ENCODE results near the gene TRPT1. TPM values are rescaled to one million over a fixed set of nuclear protein-coding genes. Genes with fewer than 3 reads are reported as not detected.

The TRPT1 gene, protein sequence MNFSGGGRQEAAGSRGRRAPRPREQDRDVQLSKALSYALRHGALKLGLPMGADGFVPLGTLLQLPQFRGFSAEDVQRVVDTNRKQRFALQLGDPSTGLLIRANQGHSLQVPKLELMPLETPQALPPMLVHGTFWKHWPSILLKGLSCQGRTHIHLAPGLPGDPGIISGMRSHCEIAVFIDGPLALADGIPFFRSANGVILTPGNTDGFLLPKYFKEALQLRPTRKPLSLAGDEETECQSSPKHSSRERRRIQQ
- total RNA-seq (2012; rRNA removed) (43.0 and 81.9 TPM in 2 replicates), polyA plus RNA-seq (2012; rRNA removed) (63.2 and 64.2 TPM in 2 replicates), Bru-seq, nascent RNA (percentile 57 among the genes with signal in this experiment), BruChase-seq, experiment 1, labeled RNA remaining after a 6-hour chase (percentile 64 among the genes with signal in this experiment), BruChase-seq, experiment 2, labeled RNA remaining after a 2-hour chase (percentile 51 among the genes with signal in this experiment)
- polyA plus RNA-seq (2012; cell fraction: cytosol; rRNA removed), result 47.6 and 95.6 TPM in 2 replicates
- 119 and 279 TPM in 2 replicates for polyA plus RNA-seq (2012; cell fraction: nucleus; rRNA removed; ENCODE audit: low replicate concordance)
- long read RNA-seq, transcript TRPT1-203 (7 exons, 865 nt), result major isoform, 5 of 28 reads
- long read RNA-seq, partial matches to known transcripts, result 2 of 28 reads
- long read RNA-seq, other reads (novel, unspliced or antisense), result 18 of 28 reads

DNA sequence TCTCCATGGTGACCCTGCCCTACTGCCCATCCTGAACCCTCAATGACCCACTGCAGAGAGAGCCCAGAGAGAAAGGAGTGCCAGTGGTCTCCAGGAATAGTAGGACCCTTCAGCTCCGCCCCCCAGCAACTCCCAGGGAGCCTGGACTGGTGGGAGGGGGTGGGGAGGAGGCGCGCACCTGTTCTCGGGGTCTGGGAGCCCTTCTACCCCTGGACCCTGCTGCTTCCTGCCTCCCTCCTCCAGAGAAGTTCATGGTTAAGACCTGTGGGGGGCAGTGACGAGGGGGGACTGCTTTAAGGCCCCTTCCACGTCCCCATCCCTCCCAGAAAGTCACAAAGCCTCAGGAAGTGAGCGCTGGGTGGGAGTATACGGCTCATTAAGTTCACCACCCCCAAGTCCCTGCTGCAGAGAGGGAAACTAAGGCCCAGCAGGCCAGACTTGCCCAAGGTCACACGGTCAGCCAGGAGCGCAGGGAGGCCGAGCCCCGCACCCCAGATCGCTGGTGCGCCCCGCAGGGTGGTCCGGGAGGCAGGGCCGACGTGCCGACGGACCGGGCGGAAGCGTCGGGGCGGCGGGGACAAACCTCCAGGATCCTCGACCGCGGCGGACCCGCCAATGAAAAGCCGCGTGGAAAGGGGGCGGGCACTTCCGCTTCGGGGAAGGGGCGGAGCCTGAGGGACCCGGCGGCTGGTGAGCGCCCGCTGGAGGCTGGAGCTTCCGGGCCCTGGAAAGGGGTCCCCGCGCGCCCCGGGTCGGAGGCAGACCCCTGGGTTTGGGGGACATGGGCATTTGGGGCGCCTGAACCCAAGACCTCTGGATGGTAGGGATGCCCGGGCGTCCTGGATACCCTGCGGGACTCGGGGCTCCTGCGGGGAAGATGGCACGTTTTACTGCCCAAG, at the start of gene TRPT1, which contains the start of gene NUDT22:
TSS of gene TRPT1 (minus strand) at position 579 of the 899 bp plus-strand sequence. CDS start at position 253, 326 bp downstream.
TSS of gene NUDT22 (plus strand) at position 667 of the 899 bp plus-strand sequence. CDS start 379 bp downstream, outside the sequence.
- peak within 1 kb of the TSS; percentile 83 for H3K56ac ChIP-seq (ENCODE audit: extremely low read depth, insufficient read depth, low read length)
- H3K27ac ChIP-seq (ENCODE audit: insufficient read depth, low read length), result peak within 1 kb of the TSS; percentile 85
- peak within 1 kb of the TSS; percentile 26; the same call in 1 of the 3 replicates for H2BK15ac ChIP-seq (ENCODE audit: low read depth, low read length)
- DNase-seq, result peak; percentile 66
- 0% methylated on average over 30 of the region's 54 CpGs; no CpG with 5 or more reads in 1 of the 2 experiments for WGBS, 2 experiments (ENCODE audit: extremely low coverage in 2 of 2, insufficient read length in 1 of 2)
- peak within 1 kb of the TSS; percentile 94 for H2AK5ac ChIP-seq (ENCODE audit: low read depth, low read length)
- peak within 1 kb of the TSS; percentile 82 for H3K18ac ChIP-seq (ENCODE audit: low read depth, low read length)
- peak within 1 kb of the TSS; percentile 95 for H3K4ac ChIP-seq (ENCODE audit: low read depth, low read length)
- H3K4me3 ChIP-seq (ENCODE audit: insufficient read depth, low read depth, low read length), result peak within 1 kb of the TSS; percentile 95
- peak within 1 kb of the TSS; percentile 90 for H2BK5ac ChIP-seq (ENCODE audit: low read depth, low read length, poor library complexity, severe bottlenecking)
- peak within 1 kb of the TSS; percentile 95 for H4K5ac ChIP-seq (ENCODE audit: low read depth, low read length)
- peaks cover 19% of the 10 kb centered on the region for H3K9me1 ChIP-seq (ENCODE audit: insufficient read depth, low read length)
- ChIA-PET POLR2A (ENCODE audit: unreplicated experiment) (interaction anchor here (0.5 kb wide), 1 partner anchor 75 kb away, joined by 3 read pairs; no protein-coding TSS in a partner anchor), CTCF (interaction anchor here (0.6 to 0.9 kb wide), 2 partner anchors 36 to 75 kb away, joined by 3 read pairs; no protein-coding TSS in a partner anchor)
- intact Hi-C loops (cut with micrococcal nuclease), result no loop called here
- H3K23ac ChIP-seq (ENCODE audit: low read depth, low read length), result peak within 1 kb of the TSS; percentile 92
- peak within 1 kb of the TSS; percentile 94 for H4K91ac ChIP-seq (ENCODE audit: insufficient read depth, low read depth, low read length)
- peaks cover 5% of the 10 kb centered on the region for H3K36me3 ChIP-seq (ENCODE audit: control insufficient read depth, insufficient read depth, low read length)
- H3K27me3 ChIP-seq (ENCODE audit: control insufficient read depth, insufficient read depth, low read length), result no peaks in the 10 kb centered on the region
- H3K9ac ChIP-seq (ENCODE audit: low read depth, low read length), result peak within 1 kb of the TSS; percentile 93
- H2AFZ ChIP-seq (replicated peaks; ENCODE audit: low read length, poor library complexity), result peak within 1 kb of the TSS; percentile 99
- no peak within 1 kb of the TSS for H2BK20ac ChIP-seq (ENCODE audit: low read depth, low read length)
- peak within 1 kb of the TSS; percentile 100 for H2AK9ac ChIP-seq (replicated peaks; ENCODE audit: low read depth, low read length, poor library complexity)
- peak within 1 kb of the TSS; percentile 25 for H2BK120ac ChIP-seq (ENCODE audit: low read depth, low read length)
- peak within 1 kb of the TSS; percentile 86 to 99 for H4K8ac ChIP-seq (ENCODE audit: low read depth in 2 of 2, low read length in 2 of 2)
- H3K4me2 ChIP-seq (ENCODE audit: low read depth, low read length), result peak within 1 kb of the TSS; percentile 95
- H3K4me1 ChIP-seq (ENCODE audit: control insufficient read depth, insufficient read depth, low read length), result peaks cover 20% of the 10 kb centered on the region
- peaks cover 22 to 62% of the 10 kb centered on the region in 2 experiments; a peak in 3 of 4 replicates for H3K79me1 ChIP-seq (ENCODE audit: low read depth in 1 of 2, low read length in 2 of 2)
- TF ChIP-seq BHLHE40 (IDR thresholded peaks at IDR 0.05; ENCODE audit: low read depth, low read length) (0 out of 2 replicates have a peak, but pooled peaks have one; percentile 21), CHD1 (IDR thresholded peaks at IDR 0.05; ENCODE audit: low read depth, low read length) (no peak), MXI1 (IDR thresholded peaks at IDR 0.05; ENCODE audit: borderline replicate concordance, low read depth, low read length) (peak; percentile 70; the same call in 1 of the 2 replicates), RAD21 (IDR thresholded peaks at IDR 0.05; ENCODE audit: low read length) (no peak), CTCF (conservative IDR thresholded peaks at IDR 0.05; ENCODE audit: low read depth, low read length) (peak; percentile 12; the same call in 1 of the 2 replicates), POLR2A (IDR thresholded peaks at IDR 0.05; ENCODE audit: low read depth, low read length) (peak; percentile 49)
- dilution Hi-C loops (cut with HindIII; ENCODE audit: low sequenced_read_pairs, unreplicated experiment), result no loop called here
- H4K20me1 ChIP-seq (ENCODE audit: insufficient read depth, low read length), result no peaks in the 10 kb centered on the region; the same call in 1 of the 2 replicates
- H3K14ac ChIP-seq (replicated peaks; ENCODE audit: low read depth, low read length), result peak within 1 kb of the TSS; percentile 95
- in situ Hi-C loops (cut with MboI; ENCODE audit: low sequenced_read_pairs), result no loop called here
- ATAC-seq (ENCODE audit: low read depth), result peak; percentile 84
- no TSS peak for BruUV-seq (replicated peaks)
- H3K9me3 ChIP-seq (ENCODE audit: control insufficient read depth, insufficient read depth, low read length), result no peaks in the 10 kb centered on the region

All from IMR-90 (cell line).